Adipose tissue (tissue), 3 donors: Measurements from ENCODE around the gene GPR101. TPM values are rescaled to one million over a fixed set of nuclear protein-coding genes. Genes with fewer than 3 reads are reported as not detected.

Source experiments
- H3K27ac ChIP-seq: one replicate; pipeline ENCODE4 v1.5.1; 2013; ENCODE audit warnings: low read depth, low read length
- WGBS, 3 donors: extraction: QIAGEN DNeasy Blood & Tissue Kit; methylation state at CpG; one replicate each; pipeline ENCODE4 v1.1.7; 2013; 5-methylcytosine and 5-hydroxymethylcytosine counted together
- polyA plus RNA-seq, 3 donors: library from polyadenylated mRNA; stranded (reverse); fragments of 200-250 nt; gene quantifications; one replicate each; pipeline ENCODE4 v1.2.3, GENCODE V29; 2013
- donor health status: healthy with polysubstance abuse.
- donor health status: Bipolar disorder and iron deficiency.
- donor health status: healthy.

The GPR101 gene, protein sequence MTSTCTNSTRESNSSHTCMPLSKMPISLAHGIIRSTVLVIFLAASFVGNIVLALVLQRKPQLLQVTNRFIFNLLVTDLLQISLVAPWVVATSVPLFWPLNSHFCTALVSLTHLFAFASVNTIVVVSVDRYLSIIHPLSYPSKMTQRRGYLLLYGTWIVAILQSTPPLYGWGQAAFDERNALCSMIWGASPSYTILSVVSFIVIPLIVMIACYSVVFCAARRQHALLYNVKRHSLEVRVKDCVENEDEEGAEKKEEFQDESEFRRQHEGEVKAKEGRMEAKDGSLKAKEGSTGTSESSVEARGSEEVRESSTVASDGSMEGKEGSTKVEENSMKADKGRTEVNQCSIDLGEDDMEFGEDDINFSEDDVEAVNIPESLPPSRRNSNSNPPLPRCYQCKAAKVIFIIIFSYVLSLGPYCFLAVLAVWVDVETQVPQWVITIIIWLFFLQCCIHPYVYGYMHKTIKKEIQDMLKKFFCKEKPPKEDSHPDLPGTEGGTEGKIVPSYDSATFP
- polyA plus RNA-seq, result not detected

DNA sequence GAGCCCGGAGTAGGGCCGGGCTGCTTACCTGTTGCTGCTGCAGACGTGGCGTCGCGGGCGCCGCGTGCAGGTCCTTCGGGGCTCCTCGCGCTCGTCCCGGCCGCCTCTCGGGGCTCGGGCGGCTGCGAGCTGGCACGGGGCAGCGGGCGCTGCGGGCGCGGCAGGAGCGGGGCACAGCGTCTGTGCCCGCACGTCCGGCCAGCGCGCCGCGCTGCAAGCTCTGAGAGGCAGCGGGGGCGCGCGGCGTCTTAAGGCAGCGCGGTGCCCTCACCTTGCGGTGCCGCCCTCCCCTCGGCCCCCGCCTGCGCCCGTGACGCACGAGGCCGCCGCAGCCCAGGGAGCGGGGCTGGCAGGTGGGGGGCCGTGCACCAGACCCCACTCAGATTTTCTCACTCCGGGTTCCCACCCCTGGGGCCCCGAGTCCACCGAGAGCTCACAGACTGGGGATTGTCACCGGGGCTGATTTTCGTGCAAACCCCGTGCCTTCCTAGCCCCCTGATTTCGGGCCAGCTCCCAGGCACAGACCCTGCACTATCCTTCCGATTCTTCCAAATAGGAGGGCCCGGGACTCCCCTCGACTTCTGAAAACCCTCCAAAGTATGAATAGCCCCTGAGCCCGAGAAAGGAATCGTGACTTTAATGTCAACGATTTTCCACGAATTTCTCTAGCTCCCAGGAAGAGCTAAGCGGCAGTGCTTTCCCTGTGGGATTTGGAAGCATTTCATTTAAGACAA, at the start of gene GPR101:
Gene GPR101, minus strand, starts transcription at position 222 of the 734 bp plus-strand sequence. CDS start 2,321 bp downstream, outside the sequence.
- H3K27ac ChIP-seq, result no peak within 1 kb of the TSS
- WGBS, 3 donors, result 2 to 31% (median 3%) methylated on average over 26 to 66 of the region's 68 CpGs

DNA sequence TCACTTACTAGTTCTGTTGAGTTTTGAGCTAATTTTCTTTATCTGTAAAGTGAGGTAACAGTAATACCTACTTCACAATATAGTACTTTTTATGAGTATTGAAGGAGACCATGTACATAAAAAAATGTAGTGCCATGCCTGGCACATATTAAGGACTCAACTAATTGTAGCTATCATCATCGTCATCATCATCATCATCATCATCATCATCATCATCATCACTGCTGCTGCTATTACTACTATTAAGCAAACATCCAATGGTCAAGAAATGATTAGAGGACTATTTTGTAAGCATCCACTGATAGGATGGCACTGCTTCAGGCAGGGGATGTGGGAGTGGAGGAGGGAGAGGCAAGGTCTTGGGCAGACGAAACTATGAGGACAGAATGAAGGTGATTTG, 47.4 kb upstream of the GPR101 start:
- 60 to 88% (median 77%) methylated on average over 2 of the region's 2 CpGs for WGBS, 3 donors
- no peak overlapping the region for H3K27ac ChIP-seq

DNA sequence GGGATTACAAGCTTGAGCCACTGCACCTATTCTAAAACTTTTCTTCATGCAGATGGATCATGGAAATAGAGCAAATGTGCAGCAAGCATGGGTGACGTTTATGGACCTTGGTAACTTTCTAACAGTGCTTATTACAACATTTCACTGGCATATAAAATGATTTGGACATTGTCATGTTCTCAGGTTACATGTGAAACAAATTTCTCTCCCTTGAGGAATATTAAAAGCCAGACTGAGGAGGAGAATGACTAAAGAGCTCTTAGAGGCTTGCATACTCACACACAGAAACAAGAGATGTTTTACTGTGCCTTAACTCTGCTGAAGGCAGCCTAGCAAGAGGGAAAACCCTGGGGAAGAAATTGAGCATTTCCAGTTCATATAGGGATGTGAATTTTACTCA, 38.6 kb upstream of the GPR101 start:
- WGBS, 3 donors, result 30 to 71% (median 53%) methylated on average over 1 of the region's 1 CpG
- H3K27ac ChIP-seq, result no peak overlapping the region

DNA sequence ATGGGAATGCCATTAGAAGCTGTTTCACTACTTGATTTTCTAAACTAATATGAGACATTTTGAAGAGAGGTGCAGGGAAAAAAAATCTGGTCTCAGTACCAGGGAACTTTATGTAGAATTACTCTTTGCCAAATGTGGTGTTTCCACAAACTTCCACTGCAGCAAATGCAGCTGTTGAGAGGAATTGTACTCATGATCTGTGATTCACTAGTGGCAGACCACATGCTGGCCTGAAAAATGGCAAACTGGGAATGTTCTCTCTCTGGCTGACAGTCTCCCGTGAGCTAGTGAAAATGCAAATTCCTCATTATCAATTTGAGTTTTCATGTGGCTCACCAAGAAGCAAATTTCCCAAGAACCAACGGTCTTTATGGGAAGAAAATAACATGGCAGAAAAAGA, 37.8 kb upstream of the GPR101 start:
- no peak overlapping the region for H3K27ac ChIP-seq
- 55 to 74% (median 66%) methylated on average over 2 of the region's 2 CpGs for WGBS, 3 donors

DNA sequence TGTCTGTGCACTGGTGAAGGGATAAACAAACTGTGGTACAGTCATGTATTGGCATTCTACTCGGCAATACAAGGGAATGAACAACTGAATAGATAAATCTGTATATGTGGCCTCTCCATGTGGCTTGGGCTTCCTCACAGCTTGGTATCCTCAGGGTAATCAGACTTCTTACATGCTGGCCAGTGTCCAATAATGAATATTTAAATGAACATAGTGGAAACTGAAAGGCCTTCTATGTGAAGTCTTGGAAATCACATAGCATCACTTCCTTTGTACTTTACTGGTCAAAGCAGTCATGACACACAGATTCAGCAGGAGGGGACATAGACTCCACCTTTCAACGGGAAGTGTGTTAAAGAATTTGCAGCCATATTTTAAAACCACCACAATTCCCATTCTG, 33.4 kb upstream of the GPR101 start:
- H3K27ac ChIP-seq, result no peak overlapping the region
- WGBS, 3 donors, result 59 to 86% (median 62%) methylated on average over 2 of the region's 2 CpGs

DNA sequence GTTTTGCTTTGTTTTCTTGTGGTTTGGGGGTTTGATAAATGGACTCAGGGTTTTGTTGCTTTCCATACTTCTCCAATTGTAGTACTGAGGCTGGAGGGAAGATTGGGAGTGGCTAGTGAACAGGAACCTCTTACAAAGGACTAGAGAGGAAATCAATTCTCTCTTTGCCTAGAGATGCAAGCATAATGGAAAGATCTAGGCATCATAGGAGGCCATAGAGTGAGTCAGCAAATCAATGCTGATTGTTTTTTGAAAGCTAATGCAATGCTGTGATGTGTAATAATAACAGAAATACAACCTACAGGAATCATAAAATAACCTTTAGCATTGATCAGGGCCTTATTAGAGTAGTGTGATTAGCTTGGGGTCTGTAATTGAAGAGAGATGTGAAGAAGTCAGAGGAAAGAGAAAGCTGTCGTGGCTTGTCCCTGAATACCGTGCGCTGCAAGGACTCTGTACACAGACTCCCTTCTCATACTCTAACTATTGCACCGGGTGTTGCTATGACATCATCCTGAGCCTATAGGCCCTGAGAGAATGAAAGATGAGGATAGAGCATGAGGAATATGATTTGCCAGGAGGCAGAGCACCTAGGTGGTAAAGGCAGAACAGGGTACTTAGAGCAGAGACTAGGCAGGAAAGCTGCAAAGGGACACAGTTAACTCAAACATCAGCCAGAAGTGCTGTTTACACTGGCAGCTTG, 29.3 kb upstream of the GPR101 start:
- no peak overlapping the region for H3K27ac ChIP-seq
- 46 to 78% (median 73%) methylated on average over 4 of the region's 4 CpGs for WGBS, 3 donors

DNA sequence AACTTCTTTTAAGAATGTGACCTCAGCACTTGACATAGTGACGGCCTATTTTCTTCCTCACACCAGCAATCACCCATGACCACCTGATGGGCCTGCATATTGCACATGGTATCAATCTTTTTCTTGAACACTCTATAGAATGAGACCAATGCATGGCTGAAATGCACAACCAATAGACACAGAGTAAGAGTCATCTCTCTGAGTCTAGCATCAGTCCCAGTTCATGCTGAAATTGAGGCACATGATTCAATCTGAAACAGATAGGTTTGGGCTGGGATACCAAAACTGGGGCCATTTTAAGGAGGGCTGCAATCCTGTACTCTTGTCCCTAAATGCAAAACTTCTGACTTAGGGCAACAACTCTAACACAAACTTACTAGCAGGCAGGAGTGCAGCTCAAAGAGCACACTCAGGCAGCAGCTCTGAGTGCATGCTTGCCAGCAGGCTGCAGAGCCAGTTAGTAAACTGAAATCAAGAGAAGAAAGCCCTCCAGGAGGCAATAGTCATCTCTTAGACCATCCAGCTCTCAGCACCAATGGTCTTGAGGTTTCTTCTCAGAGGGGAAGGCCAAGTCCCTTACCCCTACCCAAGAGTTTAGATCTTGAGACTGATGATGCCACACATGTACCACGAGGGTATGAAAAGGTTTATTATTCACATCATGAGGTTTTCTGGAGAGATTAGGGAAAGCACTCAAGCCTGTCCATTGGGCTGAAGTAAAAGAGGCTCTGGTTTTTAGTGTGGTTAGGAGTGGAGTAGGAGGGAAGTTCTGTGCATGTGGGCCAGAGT, 24.7 kb upstream of the GPR101 start:
- WGBS, 3 donors, result 15 to 20% (median 16%) methylated on average over 2 of the region's 2 CpGs
- H3K27ac ChIP-seq, result no peak overlapping the region

DNA sequence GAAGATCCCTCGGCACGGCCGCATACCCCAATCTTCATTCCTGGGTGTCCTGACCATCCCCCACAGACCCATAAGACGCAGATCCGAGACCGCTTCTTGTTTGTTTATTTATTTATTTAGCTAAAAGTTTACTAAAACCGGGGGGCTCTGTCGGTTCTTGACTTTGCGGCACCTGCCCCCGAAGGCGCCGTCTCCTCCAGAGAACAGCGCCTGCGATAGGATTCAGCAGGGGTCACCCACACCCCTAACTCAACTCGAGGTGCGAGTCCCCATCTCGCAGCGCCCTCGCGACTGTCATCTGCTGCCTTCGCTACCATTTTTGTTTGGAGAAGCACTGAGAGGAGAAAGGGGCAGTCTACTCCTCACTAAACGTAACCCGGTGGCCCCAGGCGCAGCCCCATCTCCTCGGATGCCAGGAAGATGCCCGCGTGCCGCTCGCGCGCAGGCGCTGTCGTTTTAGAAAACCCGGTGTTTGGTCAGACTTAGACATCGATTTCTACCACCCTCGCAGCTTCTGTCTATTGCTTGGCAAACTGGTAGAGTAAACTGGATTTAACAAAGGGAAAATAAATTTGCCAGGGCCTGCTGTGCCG, 18.9 kb upstream of the GPR101 start:
- WGBS, 3 donors, result 1 to 33% (median 3%) methylated on average over 37 of the region's 37 CpGs
- no peak overlapping the region for H3K27ac ChIP-seq

DNA sequence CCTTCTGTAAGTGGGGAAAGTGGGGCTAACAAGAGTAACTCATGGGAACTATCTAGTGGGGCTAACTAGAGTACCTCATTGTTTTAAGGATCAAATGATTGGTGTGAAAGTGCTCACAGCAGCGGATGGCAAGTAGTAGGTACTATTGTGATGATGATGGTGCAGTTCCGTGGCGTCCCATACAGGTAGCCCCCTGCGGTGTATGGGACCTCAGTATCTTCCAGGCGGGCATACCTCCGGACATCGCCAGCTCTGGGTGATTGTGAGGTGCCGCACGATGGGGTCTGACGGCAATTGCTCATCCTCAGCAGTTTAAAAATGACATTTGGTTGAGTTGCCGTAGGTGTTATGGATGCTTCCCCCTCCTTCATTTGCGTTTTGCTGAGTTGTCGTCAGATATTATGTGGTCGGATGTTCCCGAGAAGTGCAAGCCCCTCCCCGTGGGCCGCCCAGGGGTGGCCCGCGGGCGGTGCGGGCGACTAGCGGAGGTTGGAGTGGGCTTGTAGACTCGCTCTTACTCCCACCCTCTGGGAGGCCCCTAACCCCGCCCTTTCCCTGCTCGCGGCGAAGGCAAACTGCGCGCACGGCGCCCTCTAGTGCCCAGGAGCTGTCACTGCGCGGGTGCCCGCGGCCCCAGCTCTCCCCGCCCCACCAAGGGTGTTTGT, 18.3 kb upstream of the GPR101 start:
- 1 to 15% (median 1%) methylated on average over 27 to 37 of the region's 37 CpGs for WGBS, 3 donors
- H3K27ac ChIP-seq, result no peak overlapping the region

DNA sequence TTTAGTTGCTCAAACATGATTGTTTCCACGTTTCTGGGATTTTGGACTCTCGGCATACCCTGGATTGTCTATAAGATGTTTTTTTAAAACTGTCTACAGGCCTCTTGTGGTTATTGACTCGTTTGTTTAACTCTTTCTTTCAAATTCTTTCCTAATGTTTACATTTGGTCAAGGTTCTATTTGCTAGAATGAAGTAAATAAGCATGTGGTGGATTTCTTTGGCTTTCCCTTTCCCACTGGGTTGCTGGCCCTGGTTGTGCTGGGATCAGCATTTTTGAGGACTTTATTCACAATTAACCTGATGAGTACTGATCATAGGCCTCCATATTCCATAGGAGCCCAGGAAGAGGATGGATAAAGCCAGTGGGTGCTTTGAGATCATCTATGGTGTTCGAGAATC, 11.1 kb upstream of the GPR101 start:
- H3K27ac ChIP-seq, result no peak overlapping the region
- 41 to 77% (median 54%) methylated on average over 4 of the region's 4 CpGs for WGBS, 3 donors

DNA sequence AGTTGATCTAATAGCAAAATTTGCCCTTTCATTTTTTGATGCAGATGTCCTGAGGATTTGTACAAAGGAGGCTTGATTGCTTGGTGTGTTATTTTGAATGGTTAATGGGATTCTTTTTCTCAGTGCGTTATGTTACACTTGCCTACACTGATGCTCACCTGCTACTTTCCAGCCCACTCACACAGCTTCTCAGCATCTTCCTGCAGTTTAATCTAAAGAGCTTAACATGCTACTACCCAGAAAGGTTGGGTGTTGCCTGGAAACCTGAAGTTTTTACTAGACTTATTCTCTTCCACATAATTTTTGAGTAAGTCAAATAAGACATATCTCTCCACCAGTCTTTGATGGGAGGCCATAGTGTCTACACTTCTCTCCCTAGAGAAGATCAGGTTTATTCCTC, 9.9 kb upstream of the GPR101 start:
- no peak overlapping the region for H3K27ac ChIP-seq
- 81 to 100% (median 85%) methylated on average over 1 of the region's 1 CpG for WGBS, 3 donors

DNA sequence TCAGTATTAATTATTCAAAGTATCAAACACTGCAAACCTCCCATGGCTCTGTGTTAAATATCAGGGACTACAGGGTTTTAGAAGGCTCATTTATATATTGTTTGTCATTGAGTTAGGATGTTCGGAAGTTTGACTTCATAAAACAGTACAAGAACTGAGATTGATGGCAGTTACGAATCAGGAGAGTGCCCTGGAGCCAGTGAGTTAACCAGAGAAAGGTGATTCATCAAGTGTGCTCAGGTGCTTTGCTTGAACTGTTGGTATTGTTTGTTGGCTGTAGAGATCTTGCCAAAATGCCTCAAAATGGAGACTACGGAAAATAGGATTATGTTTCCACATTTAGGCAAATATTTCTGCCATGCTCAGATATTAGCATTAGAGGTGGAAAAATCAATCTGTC, 7.5 kb upstream of the GPR101 start:
- WGBS, 3 donors, result 77 to 88% (median 80%) methylated on average over 3 of the region's 3 CpGs

DNA sequence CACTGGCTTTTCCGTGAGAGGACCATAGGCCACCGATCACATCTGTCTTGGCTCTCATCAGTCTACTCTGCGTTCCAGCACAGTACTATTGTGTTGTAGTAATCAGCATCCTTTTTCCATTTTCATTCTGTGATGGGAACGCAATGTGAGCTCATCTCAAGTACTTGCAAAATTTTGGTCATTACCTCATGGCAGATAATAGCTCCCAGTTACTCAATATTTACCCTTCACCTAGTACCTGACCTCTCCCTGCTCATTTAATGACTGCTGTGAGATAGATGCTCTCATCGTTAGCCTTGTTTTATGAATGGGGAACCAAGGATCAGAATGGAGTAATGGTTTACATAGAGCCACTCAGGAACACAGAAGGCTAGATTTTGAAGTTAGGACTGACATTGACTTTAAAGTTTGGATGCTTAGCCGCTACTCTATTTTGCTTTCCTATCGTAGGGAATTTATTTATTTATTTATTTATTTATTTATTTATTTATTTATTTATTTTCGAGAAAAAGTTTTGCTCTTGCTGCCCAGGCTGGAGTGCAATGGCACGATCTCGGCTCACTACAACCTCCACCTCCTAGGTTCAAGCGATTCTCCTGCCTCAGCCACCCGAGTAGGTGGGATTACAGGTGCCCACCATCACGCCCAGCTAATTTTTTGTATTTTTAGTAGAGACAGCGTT, 6.5 kb upstream of the GPR101 start:
- no peak overlapping the region for H3K27ac ChIP-seq
- 73 to 90% (median 85%) methylated on average over 14 of the region's 14 CpGs for WGBS, 3 donors

More for the DNA sequence above, 7.5 kb upstream of the GPR101 start:
- H3K27ac ChIP-seq, result no peak overlapping the region

DNA sequence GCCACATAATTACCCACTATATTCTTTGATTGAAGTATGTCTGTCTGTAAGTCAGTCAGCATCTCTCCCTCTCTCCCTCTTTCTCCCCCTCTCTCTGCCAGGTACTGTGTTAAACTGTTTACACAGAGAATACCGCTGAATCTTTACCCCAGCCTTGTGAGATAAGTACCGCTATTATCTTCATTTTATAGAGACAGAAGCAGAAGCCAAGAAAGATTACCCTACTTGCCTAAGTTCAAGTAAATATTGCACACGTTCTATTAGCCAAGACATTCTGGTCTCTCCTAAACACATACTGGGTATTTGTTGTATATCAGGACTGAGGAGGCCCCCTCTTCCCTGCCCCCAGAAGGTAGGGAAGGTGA, 695 bp upstream of the GPR101 start:
- 2 to 21% (median 14%) methylated on average over 3 of the region's 3 CpGs for WGBS, 3 donors
- H3K27ac ChIP-seq, result no peak overlapping the region

DNA sequence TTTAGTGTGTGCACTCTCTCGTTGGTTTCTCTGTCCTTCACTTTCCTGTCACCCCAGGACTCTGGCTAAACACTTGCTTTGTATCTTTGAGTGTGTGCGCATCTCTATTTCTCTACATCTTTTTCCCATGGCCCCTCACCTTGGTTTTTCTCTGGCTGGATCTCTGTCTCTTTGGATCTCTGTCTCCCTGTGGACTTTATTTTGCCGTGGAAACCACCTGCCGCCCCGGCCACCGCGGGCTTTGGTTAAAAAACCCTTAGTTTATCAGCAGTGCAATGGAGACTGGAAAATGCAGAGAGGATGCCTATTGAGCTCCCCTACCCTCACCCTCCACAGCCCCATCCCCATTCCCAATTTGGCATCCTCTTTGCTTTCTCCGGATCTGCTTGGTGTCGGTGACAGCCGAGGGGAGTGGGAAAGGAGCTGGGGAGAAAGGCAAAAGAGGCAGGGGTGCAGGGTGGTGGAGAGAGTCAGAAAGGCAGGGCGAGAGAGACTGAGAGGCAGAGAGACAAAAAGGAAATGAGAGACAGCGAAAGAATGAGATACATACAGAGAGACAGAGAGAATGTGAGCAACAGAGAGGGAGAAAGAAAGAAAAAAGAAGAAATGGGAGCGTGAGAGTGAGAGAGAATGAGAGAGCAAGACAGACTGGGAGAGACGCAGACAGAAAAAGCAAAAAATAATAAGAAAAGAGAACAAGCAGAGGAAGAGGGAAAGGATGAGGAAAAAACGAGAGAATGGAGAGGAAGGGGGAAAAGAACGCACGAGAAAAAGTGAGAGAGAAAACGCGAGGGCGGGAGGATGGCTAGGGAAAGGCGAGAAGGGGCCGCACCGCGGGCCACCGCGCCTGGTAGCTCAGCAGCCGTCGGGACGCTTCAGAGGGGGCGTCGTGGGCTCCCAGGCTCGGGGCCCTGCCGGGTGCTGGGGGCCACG, 688 bp downstream of the GPR101 start:
- no peak overlapping the region for H3K27ac ChIP-seq
- 7 to 36% (median 7%) methylated on average over 16 to 34 of the region's 34 CpGs for WGBS, 3 donors

DNA sequence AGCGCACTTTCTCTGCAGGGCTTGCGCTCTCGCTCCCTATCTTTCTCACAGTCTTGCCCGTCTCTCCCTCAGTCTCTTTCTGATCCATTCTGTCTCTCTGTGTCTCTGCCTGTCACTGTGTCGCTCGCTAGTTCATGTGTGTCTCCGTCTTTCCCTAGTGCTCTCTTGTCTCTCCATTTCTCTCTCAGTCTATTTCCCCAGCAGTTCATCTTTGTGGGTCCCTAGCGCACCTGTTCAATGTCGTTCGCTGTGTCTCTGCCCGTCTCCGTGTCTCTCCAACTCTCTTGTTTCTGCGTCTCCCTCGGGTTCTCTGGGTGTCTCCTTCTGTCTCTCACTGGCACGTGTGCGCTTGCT, 1.5 kb downstream of the GPR101 start:
- 2 to 33% (median 3%) methylated on average over 16 of the region's 16 CpGs for WGBS, 3 donors
- H3K27ac ChIP-seq, result no peak overlapping the region
